Breast epithelium (tissue), 4 donors: ENCODE measurements around the gene EML6. TPM values are rescaled to one million over a fixed set of nuclear protein-coding genes. Genes with fewer than 3 reads are reported as not detected.

Experiments
- DNase-seq, 2 donors: peaks; one replicate each; pipeline ENCODE4 v3.0.0-alpha.2; 2019; ENCODE audit warnings: low spot score in 2 of 2
- H3K27ac ChIP-seq, 2 donors: fragments of 200-600 bp; sonication (generic) in 1 of 2; one replicate each; pipeline ENCODE4 v1.5.1; 2016 to 2019; ENCODE audit warnings: mild to moderate bottlenecking in 1 of 2
- H3K27me3 ChIP-seq, 2 donors: fragments of 200-600 bp; sonication (generic) in 1 of 2; one replicate each; pipeline versions ENCODE4 v1.5.1 to v1.6.0; 2017 to 2019; ENCODE audit warnings: control low read depth in 1 of 2, mild to moderate bottlenecking in 1 of 2
- H3K36me3 ChIP-seq: fragments of 200-600 bp; one replicate; pipeline ENCODE4 v1.5.1; 2019
- H3K4me1 ChIP-seq, 2 donors: fragments of 200-600 bp; sonication (generic); one replicate each; pipeline ENCODE4 v1.5.1; 2016 to 2019; ENCODE audit warnings: control low read depth in 1 of 2
- H3K4me3 ChIP-seq, 3 donors: fragments of 200-600 bp; sonication (generic); 1 replicate in 2 of 3; 2 replicates in 1 of 3; pipeline ENCODE4 v1.5.1; 2016 to 2019; ENCODE audit warnings: mild to moderate bottlenecking in 3 of 3, moderate library complexity in 2 of 3
- H3K9me3 ChIP-seq, 2 donors: fragments of 200-600 bp; sonication (generic) in 1 of 2; one replicate each; pipeline ENCODE4 v1.5.1; 2016 to 2019; ENCODE audit warnings: control low read depth in 1 of 2
- POLR2A ChIP-seq: fragments of 450-650 bp; IDR thresholded peaks from one replicate; pipeline ENCODE4 v1.6.1; 2016; ENCODE audit warnings: antibody characterized with exemption, mild to moderate bottlenecking, moderate library complexity
- POLR2AphosphoS5 ChIP-seq, 3 donors: sonication (generic); formaldehyde crosslinking; IDR thresholded peaks; one replicate each; pipeline ENCODE4 v1.6.1; 2017; ENCODE audit warnings: antibody characterized with exemption in 3 of 3
- intact Hi-C: fragments of 100-400 bp; cut with DNase I; formaldehyde crosslinking; loops from one replicate; pipeline ENCODE4 v1.15.1; 2023; ENCODE audit warnings: low total_unique reads
- total RNA-seq, 3 donors: library from RNA; depleted of rRNA; stranded (reverse); fragments of >200 nt; gene quantifications; one replicate each; pipeline ENCODE4 v1.1.0, GENCODE V29; 2016
- TF ChIP-seq, protein P1 (sequence below), 3 donors: fragments of 450-650 bp; IDR thresholded peaks; one replicate each; pipeline ENCODE4 v1.5.1; 2016 to 2017; ENCODE audit warnings: antibody characterized with exemption in 3 of 3, mild to moderate bottlenecking in 3 of 3, moderate library complexity in 3 of 3

Gene EML6
- total RNA-seq, 3 donors from 2014 or later = 1.9 to 5.9 (median 2.3) TPM

GRCh38 chr2:54740333-54740732, 16.9 kb downstream of the EML6 start:
- H3K27ac ChIP-seq = no peak overlapping the region
- TF ChIP-seq, protein P1, sequence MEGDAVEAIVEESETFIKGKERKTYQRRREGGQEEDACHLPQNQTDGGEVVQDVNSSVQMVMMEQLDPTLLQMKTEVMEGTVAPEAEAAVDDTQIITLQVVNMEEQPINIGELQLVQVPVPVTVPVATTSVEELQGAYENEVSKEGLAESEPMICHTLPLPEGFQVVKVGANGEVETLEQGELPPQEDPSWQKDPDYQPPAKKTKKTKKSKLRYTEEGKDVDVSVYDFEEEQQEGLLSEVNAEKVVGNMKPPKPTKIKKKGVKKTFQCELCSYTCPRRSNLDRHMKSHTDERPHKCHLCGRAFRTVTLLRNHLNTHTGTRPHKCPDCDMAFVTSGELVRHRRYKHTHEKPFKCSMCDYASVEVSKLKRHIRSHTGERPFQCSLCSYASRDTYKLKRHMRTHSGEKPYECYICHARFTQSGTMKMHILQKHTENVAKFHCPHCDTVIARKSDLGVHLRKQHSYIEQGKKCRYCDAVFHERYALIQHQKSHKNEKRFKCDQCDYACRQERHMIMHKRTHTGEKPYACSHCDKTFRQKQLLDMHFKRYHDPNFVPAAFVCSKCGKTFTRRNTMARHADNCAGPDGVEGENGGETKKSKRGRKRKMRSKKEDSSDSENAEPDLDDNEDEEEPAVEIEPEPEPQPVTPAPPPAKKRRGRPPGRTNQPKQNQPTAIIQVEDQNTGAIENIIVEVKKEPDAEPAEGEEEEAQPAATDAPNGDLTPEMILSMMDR (IDR thresholded peaks at IDR 0.05) = no peak
- TF ChIP-seq POLR2A (no peak), POLR2AphosphoS5 (IDR thresholded peaks at IDR 0.05) (no peak)
- no peaks in the 10 kb centered on the region for H3K9me3 ChIP-seq
- DNase-seq = no peak
- H3K36me3 ChIP-seq = no peaks in the 10 kb centered on the region
- intact Hi-C loops = no loop called here
- H3K4me3 ChIP-seq = no peak overlapping the region
- H3K4me1 ChIP-seq = no peaks in the 10 kb centered on the region
- H3K27me3 ChIP-seq = no peaks in the 10 kb centered on the region

GRCh38 chr2:54741250-54741649, 17.8 kb downstream of the EML6 start:
- Histone ChIP-seq H3K27ac (no peak overlapping the region), H3K4me1 (no peaks in the 10 kb centered on the region), H3K4me3 (no peak overlapping the region), H3K9me3 (no peaks in the 10 kb centered on the region), H3K36me3 (no peaks in the 10 kb centered on the region), H3K27me3 (no peaks in the 10 kb centered on the region)
- intact Hi-C loops = no loop called here
- DNase-seq = no peak
- TF ChIP-seq POLR2AphosphoS5 (IDR thresholded peaks at IDR 0.05) (no peak), POLR2A (no peak)
- TF ChIP-seq, protein P1 (IDR thresholded peaks at IDR 0.05) = no peak

DNA sequence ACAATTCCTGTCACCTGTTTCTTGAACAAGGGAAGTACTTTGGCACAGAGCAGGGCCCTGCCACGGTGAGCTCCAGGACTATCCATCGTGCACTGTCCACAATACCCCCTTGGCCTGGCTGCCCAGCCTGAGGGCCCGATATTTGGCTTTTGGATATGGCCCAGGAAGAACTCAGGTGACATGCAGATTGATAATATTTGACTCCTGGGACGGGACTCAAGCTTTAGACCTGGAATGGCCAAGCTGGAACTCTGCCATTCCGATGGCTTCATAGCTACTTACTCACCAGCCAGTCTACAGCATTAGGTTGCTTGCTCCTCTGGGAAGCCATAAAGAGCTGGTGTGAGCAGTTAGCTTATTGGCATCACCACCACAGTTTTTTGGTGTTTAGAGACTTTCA, 26.6 kb downstream of the EML6 start:
- intact Hi-C loops = no loop called here
- no peaks in the 10 kb centered on the region for H3K36me3 ChIP-seq
- H3K4me1 ChIP-seq = no peaks in the 10 kb centered on the region
- TF ChIP-seq, protein P1 (IDR thresholded peaks at IDR 0.05) = no peak
- TF ChIP-seq POLR2AphosphoS5 (IDR thresholded peaks at IDR 0.05) (no peak), POLR2A (no peak)
- H3K27ac ChIP-seq = no peak overlapping the region
- no peak overlapping the region for H3K4me3 ChIP-seq
- DNase-seq = no peak
- H3K9me3 ChIP-seq = no peaks in the 10 kb centered on the region
- no peaks in the 10 kb centered on the region for H3K27me3 ChIP-seq

DNA sequence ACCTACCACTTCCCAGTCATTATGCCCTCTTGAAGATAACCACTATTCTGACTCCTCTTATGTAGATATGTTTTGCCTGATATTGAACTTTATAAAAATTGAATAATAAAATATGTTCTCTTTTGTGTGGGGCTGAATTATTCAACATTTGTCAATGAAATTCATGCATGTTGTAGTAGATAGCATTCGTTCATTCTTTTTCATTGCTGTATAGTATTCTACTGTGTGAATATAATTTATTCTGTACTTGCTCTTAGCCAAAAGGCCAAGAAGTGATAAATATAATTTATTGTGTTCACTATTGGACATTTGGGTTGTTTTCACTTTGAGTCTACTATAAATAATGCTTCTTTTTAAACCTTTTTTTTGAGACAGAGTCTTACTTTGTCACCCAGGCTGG, 29.0 kb downstream of the EML6 start:
- no peaks in the 10 kb centered on the region for H3K27me3 ChIP-seq
- no peaks in the 10 kb centered on the region for H3K4me1 ChIP-seq
- DNase-seq = no peak
- H3K36me3 ChIP-seq = no peaks in the 10 kb centered on the region
- TF ChIP-seq POLR2AphosphoS5 (IDR thresholded peaks at IDR 0.05) (no peak), POLR2A (no peak)
- TF ChIP-seq, protein P1 (IDR thresholded peaks at IDR 0.05) = no peak
- H3K4me3 ChIP-seq = no peak overlapping the region
- H3K27ac ChIP-seq = no peak overlapping the region
- no peaks in the 10 kb centered on the region for H3K9me3 ChIP-seq
- intact Hi-C loops = no loop called here

GRCh38 chr2:54755641-54756326, 32.3 kb downstream of the EML6 start:
- intact Hi-C loops = no loop called here
- TF ChIP-seq, protein P1 (IDR thresholded peaks at IDR 0.05) = no peak
- TF ChIP-seq POLR2A (no peak), POLR2AphosphoS5 (IDR thresholded peaks at IDR 0.05) (no peak)
- no peaks in the 10 kb centered on the region for H3K27me3 ChIP-seq
- no peak overlapping the region for H3K4me3 ChIP-seq
- H3K27ac ChIP-seq = no peak overlapping the region
- H3K9me3 ChIP-seq = no peaks in the 10 kb centered on the region
- H3K36me3 ChIP-seq = no peaks in the 10 kb centered on the region
- no peaks in the 10 kb centered on the region for H3K4me1 ChIP-seq
- DNase-seq = no peak
